NCI-H2081 (cell line): ENCODE measurements around the gene RNGTT.
"Not testable (repeated sequence)": the region's sequence is repeated elsewhere in the genome, so short reads cannot be mapped to it uniquely, and the experiment has no call there.

Experiments
- DNase-seq, 2 experiments: peaks; one replicate each; lab custom pipeline; 2025; lab: John Stamatoyannopoulos, UW

RNGTT gene

DNA sequence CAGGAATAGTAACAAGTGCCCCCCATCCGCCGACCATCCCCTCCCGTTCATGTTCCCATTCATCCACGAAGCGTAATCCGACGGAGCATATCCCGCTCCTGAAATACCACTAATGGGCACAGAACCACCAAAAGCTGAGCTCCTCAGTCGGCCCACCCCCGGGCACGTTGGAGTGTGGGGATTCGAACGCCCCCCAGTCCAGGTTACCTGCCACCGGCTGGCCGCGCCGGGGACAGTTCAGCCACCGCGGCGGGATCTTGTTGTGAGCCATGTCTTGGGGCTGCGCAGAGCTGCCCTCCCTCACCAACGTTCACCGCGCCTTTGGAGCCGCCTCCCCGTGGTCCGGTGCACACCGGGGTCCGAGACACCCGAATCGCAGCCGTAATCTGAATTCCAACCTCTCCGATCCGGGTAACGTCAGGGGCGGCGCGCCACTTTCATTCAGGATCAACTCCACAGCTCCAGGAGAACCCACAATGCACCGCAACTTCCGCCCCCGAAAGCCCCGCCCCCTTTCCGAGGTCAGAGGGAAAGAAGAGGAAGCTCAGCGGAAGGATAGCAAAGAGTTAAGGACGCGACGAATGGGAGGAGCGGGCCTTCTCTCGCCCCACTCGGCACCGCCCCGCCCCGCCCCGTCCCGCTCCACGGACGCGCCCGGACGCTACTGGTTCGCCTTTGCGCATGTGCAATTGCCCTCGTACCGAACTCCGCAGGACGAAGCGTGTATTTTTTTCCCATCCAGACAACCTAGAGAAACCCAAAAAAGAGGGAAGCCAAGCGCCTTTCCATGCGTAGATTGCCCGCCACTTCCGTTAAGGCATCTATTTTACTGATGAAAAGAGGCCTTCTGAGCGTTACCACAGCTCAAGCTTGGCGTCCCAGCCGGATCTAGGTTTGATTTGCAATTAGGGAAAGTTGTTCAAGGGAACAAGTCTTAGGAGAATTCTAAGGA lies at the start of gene RNGTT:
TSS of gene RNGTT (minus strand) at position 480 of the 952 bp plus-strand sequence. CDS start at position 271, 209 bp downstream.
- DNase-seq = peak; percentile 97 to 98

DNA sequence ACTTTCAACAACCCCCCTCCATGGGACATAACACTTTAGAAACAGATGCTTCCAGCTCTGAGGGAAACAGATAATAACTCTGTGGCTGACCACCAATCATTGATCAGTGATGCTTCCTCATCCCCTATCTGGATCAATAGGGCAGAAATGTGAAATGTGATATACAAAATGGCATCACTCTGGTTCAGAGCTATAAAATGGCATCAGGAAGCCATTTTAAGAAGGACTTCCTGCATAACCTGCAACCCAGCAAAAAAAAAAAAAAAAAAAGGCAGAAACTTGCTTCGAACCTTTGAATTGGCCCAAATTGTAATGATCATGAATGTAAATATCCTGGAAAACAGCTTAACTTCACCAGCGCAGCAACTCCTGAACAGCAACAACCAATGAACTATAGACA lies 48.0 kb upstream of the RNGTT start:
- DNase-seq = no peak

DNA sequence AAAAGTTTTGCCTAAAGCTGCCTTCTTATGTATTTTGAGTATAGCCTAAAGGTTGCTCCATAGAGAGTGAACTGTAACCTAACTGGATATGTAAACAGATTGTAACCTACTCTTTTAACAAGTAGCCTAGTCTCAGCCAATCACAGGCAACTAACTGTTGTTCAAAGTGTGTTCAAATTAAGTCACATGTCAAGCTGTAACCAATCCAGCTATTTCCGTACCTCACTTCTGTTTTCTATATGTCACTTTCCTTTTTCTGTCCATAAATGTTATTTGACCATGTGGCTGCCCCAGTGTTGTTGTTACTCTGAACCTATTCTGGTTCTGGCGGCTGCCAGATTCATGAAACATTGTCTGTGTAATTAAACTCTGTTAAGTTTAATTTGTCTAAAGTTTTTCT lies 47.4 kb upstream of the RNGTT start:
- no peak for DNase-seq

DNA sequence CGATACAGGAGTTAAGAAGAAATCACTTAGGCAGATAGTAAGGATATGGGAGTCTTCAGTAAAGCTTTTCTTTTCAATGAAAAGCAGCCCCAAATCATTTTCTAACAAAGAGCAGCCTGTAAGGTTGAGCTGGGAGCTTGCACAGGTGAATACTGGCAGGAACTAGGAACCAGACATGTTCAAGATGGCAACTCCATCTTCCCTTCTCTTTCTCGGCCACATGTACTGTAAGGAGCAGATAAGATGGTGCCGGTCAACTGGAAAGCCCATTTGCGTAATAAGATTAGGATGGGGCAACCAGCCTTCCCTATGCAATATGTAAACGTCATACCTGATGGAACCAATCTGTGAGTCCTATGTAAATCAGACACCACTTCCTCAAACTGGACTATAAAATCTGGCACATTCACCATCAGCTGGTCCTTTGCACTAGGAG lies 46.2 kb upstream of the RNGTT start:
- no peak for DNase-seq

DNA sequence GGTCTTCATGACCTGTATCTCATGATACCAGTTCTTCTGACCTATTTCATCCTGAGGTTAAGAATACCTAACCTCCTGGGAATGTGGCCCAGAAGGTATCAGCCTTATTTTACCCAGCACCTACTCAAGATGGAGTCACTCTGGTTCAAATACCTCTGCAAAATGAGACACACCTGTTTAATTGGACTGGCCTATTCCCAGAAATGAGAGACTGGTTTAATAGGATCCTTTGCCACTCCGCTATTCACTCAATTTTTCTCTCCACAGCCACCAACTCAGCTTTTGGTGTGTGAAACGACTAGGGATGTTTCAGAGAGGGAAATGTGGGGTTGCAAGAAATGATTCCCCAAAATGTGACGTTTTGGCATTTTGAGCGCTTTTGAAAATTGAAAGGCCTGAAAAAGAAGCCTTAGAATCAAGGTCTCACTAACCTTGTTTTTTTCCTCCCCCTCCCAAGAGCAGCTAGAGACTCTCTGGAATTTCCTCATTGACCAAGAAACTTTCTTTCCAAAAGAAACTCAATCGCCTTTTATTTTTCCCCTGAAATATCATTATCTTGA lies 45.5 kb upstream of the RNGTT start:
- no peak for DNase-seq

DNA sequence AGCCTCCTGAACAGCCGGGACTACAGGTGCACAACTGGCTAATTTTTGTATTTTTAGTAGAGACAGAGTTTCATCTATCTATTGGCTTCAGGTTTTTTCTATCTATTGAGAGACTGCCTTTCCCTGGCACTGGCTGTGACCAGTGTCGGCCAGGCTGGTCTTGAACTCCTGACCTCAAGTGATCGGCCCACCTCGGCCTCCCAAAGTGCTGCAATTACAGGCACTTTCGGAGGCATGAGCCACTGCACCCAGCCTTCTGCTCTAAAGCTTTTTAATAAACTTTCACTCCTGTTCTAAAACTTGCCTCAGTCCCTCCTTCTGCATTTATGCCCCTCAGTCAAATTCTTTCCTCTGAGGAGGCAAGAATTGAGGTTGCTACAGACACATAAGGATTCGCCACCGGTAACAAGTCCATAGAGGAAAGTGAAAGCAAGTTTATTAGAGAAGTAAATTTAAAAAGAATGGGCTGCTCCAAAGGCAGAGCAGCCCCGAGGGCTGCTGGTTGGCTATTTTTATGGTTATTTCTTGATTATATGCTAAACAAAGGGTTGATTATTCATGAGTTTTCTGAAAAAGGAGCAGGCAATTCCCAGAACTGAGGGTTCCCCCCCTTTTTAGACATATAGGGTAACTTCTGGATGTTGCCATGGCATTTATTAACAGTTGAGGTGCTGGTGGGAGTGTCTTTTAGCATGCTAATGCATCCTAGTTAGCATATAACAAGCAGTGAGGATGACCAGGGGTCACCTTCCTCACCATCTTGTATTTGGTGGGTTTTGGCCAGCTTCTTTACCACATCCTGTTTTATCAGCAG lies 44.8 kb upstream of the RNGTT start:
- DNase-seq = no peak

DNA sequence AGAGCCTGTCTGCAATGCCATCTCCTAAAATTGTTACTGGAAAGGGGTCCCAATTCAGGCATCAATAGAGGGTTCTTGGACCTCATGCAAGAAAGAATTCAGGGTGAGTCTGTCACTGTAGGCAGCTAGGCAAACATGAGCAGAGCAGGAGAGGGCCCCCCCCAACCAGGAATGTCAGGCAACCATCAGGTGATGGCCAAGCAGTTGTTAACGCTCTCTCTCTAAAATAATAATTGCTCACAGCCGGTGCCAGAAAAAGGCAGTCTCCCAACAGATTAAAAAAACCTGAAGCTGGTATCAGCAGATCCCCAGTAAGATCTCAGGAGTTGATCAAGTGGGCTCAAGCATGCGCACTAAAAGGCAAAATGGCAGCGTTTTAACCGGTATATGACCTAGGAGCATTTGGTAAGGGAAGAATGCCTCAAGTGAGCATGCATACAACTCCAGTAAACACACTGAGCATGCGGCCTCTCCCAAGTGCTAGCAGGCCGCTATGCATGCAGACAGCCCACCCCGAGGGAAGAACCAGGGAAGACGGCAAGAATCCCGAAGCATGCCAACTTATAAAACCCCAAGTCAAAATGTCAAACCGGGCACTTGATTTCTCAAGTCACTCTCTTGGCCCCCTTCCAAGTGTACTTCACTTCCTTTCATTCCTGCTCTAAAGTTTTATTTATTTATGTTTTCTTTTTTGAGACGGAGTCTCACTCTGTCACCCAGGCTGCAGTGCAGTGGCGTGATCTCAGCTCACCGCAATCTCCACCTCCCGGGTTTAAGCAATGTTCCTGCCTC lies 44.0 kb upstream of the RNGTT start:
- peak in 1 of 2 experiments; percentile 30 for DNase-seq

DNA sequence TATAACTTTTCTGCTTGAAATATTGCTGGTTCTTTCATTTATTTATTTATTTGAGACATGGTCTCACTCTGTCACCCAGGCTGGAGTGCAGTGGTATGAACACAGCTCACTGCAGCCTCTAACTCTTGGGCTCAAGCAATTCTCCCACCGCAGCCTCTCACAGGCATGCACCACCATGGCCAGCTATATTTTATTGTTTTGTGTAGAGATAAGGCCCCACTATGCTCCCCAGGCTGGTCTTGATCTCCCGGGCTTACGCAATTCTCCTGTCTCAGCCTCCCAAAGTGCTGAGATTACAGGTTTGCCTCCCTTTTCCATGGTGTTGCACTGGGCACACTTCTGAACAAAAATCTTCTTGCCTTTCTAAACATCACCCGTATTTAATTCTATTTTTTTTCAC lies 39.1 kb upstream of the RNGTT start:
- no peak for DNase-seq

DNA sequence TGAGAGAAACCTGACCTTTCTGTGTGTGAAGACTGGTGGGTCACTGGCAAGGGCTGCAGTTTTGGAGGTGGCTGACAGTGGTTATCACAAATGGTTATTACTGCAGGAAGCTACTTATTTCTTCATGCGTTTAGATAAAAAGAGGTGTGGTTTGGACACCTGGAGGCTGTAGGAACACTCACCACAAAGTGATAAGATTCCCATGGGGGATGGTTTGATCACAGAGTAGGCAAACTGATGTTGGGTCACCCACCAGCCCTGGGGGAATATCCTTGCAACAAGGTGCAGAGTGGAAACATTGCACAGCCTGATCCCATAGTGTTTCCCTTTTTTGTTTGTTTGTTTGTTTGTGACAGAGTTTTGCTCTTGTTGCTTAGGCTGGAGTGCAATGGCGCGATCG lies 33.9 kb upstream of the RNGTT start:
- DNase-seq = no peak

DNA sequence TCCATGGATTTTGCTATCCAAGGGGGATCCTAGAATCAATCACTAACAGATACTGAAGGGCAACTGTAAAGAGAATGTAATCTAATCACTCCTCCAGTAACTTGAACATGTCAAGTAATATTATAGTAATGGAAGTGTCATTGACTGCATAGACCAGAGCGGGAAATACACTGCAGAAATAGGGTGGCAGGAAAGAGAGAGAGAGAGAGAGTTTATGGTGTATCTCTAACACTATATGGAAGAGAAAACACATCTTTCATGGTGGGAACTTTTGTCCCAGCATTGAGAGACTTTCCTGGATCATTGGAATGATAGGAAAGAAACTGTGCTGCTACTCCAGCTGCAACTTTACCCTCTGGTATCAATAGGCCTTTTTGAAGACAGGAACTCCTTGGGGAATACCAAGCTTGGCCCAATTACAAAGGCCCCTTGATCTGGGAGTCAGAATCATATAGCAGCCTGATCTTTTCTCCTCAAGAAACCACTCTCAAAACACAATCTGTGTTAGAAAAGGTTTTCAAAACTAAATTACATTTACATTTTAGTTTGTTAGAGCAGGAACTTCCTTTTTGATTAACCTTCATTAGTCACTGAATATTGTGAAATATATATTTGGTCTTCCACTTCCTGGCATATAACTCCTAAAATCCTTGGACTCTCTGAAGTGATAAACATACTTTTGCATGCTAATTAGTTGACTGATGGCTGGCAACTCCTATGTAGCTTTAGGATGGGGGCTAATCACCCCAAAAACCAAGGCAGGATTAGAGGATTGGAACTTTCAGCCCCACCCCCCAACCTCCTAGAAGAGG lies 29.5 kb upstream of the RNGTT start:
- no peak for DNase-seq

DNA sequence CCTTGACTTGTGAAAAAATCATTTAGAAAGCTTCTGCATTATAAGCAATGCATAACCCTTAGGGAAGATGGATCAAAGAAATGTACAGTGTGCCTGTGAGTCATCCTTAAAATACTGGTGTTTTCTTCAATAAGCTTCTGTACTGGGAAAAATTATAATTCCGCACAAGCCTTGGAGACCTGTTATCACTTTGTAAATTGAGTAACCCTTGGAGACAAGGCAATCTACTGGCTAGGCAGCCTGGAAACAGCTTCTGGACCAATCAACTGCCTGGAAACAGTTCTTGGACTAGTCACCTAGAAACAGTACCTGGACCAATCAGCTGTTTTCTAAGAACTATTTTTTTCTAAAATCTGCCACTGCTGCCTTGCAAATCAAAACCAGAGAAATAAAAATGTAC lies 25.8 kb upstream of the RNGTT start:
- no peak for DNase-seq

DNA sequence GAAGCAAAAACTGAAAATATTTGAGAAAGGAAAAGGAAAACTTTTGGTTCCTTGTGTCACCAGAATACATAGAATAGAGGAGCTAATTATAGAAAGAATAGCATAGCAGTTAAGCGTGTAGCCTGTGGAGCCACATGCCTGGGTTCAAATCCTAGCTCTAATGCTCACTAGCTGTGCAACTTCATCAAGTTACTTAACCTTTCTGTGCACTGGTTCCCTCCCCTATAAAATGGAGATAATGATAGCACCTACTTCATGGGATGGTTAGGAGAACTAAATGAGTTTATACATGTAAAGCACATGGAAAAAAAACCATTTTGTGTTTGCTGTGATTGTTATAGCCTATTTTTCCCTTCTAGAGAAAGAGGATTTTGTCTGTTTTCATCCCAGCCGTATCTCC lies 24.5 kb upstream of the RNGTT start:
- DNase-seq = no peak

DNA sequence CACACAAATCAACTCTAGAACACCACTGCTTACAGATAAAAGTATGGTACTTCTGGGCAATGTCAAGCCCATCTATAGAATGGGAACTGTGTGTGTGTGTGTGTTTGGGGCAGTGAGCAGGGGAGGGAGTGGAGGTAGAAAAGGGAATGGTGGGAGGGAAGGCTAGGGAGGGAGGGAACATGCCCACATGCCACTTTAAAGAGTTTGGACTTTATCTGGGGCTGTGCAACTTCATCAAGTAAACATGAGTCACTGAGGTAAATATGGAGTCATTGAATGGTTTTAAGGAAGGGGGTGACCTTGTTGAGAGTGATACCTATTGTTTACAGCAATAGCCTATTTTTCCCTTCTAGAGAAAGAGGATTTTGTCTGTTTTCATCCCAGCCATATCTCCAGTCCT lies 22.5 kb upstream of the RNGTT start:
- no peak for DNase-seq

DNA sequence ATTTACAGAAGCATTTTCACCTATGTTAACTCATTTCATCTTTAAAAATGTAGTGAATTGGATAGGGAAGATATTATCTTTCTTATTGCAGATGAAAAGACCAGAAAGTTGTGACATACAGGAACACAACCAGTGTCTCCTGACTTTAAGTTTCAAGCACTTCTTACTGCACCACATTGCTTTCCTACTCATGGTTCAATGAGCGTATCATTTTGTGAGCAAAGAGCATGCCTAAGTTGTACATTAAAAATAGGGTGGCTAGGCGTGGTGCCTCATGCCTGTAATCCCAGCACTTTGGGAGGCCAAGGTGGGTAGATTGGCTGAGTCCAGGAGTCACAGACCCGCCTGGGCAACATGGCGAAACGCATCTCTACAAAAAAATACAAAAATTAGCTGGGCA lies 21.2 kb upstream of the RNGTT start:
- no peak for DNase-seq

DNA sequence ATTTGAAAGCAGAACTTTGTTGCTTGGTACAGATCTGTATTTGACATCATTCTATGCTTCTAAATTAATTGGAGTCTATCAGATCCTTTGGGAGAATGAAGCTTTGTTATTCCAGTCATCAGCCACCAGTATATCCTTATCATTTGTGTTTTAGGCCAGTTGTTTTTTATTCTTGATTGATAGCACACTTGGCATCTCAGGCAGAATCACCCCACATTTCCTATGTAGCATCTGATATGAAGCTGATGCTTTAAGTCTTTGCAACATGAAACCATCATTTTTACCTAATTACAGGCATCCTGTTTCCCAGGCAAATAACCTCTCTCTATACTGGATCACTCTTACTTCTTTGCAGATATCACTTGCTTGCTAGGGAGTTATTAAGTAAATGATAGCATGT lies 20.7 kb upstream of the RNGTT start:
- DNase-seq = no peak

DNA sequence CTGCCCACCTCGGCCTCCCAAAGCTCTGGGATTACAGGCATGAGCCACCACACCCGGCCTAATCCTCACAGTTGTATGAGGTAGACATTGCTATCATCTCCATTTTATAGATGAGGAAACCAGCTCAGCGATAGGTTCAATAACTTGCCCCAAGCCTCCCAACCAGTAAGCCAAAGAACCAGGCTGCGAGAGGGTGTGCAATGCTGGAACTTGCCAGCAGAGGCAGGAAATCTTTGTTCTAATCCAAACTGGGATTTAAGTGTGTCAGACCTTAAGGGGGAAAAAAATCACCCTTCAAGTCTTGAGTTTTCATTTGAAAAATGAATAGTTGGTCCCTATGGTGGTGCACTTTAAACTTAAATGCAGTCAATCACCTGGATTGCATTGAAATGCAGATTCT lies 20.1 kb upstream of the RNGTT start:
- peak in 1 of 2 experiments; percentile 16 for DNase-seq

DNA sequence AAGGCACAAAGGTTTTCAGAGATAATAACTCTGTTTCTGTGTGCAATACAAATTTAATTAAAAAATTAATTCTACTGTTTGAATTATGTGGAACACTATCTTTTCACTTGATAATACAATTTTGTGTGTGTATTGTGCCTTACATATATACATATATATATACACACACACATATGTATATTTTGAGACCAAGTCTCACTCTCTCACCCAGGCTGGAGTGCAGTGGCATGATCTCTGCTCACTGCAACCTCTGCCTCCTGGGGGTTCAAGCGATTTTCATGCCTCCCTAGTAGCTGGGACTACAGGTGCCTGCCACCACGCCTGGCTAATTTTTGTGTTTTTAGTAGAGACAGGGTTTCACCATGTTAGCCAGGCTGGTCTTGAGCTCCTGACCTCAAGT lies 19.7 kb upstream of the RNGTT start:
- not testable (repeated sequence) for DNase-seq

DNA sequence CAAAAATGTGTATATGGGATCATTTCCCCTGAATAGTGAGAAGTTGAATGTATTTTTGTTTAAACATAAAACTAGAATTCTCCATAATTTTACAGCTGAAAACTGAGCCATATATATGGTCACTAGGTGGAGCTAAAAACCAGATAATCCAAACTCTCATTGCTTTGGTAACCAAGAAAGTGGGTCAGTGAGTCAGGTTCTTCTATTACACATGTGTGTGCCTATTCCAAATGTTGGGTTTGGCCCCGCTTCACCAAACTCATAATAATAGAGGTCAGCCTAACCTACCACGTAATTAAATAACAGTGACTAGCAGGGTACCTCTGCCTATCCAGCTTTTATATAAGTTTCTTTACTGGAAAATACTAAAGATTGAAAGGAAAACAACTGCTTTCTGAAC lies 19.3 kb upstream of the RNGTT start:
- peak; percentile 43 to 66 for DNase-seq

DNA sequence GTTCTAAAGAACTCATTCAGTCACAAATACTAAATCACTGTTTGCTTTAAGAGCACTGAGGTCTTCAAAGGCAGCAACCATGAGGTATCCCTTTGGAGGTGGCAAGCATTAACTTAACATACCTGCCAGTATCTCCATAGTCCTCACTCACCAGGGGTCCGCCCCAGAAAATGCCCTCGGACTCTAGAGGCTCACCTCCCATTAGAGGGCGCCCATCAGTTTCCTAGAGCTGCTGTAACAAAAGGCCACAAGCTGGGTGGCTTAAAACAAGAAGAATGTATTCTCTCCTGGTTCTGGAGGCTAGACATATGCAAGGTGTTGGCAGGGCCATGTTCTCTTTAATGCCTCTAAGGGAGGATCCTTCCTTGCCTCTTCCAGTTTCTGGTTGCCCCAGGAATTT lies 12.0 kb upstream of the RNGTT start:
- DNase-seq = no peak

DNA sequence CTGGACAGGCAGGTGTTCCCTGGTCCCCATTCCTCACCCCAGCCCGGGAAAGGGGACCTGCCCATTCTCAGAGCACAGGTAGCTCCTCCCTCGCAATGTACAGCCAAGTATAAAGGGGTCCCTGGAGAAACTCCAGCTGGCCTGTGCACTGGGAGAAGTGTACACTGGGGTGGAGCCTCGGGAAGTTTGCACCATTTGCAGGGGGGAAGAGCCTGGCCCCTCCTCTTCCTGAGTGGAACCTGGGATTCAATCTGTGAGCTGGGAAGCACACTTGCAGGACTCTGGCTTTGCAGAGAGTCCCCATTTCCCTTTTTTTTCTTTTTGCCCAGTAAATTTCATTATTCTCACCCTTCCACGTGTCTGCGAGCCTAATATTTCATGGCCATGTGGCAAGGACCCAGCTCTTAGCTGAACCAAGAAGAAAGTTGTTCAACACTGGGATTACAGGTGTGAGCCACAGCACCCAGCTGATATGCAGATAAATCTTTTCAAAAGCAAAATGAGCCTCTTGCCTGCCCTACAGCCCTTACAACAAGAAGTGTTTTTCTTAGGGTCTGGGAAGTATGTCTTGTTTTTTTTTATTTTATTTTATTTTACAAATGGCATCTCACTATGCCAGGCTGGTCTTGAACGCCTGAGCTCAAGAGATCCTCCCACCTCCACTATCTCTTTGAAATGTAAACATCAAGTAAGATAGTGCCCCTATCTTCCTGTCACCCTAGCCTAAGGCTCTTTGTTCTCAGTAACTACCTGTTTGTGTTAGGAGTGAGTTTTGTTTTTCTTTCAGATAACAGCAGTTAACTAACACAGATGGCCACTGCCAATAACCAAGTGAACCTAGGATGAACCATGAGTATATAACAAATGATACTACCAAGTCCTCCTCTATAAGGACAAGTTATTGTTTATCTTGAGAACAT lies 9.3 kb upstream of the RNGTT start:
- DNase-seq = no peak
